ENCODE measurements around the gene ZNF791. TPM values are rescaled to one million over a fixed set of nuclear protein-coding genes. Genes with fewer than 3 reads are reported as not detected.

ZNF791 gene
- total RNA-seq, 1 experiment from 2014 or later: 23.9 TPM

- 0 out of 2 replicates have a peak, but pooled peaks have one; percentile 69 for TF ChIP-seq EMX1 (CRISPR knock-in tag; IDR thresholded peaks at IDR 0.05)
- TF ChIP-seq, protein P1, sequence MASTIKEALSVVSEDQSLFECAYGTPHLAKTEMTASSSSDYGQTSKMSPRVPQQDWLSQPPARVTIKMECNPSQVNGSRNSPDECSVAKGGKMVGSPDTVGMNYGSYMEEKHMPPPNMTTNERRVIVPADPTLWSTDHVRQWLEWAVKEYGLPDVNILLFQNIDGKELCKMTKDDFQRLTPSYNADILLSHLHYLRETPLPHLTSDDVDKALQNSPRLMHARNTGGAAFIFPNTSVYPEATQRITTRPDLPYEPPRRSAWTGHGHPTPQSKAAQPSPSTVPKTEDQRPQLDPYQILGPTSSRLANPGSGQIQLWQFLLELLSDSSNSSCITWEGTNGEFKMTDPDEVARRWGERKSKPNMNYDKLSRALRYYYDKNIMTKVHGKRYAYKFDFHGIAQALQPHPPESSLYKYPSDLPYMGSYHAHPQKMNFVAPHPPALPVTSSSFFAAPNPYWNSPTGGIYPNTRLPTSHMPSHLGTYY (CRISPR knock-in tag; IDR thresholded peaks at IDR 0.05): peak; percentile 40; the same call in 1 of the 2 replicates
- no peak for TF ChIP-seq FOXJ3 (CRISPR knock-in tag; IDR thresholded peaks at IDR 0.05; ENCODE audit: borderline replicate concordance)
- TF ChIP-seq, protein P2, sequence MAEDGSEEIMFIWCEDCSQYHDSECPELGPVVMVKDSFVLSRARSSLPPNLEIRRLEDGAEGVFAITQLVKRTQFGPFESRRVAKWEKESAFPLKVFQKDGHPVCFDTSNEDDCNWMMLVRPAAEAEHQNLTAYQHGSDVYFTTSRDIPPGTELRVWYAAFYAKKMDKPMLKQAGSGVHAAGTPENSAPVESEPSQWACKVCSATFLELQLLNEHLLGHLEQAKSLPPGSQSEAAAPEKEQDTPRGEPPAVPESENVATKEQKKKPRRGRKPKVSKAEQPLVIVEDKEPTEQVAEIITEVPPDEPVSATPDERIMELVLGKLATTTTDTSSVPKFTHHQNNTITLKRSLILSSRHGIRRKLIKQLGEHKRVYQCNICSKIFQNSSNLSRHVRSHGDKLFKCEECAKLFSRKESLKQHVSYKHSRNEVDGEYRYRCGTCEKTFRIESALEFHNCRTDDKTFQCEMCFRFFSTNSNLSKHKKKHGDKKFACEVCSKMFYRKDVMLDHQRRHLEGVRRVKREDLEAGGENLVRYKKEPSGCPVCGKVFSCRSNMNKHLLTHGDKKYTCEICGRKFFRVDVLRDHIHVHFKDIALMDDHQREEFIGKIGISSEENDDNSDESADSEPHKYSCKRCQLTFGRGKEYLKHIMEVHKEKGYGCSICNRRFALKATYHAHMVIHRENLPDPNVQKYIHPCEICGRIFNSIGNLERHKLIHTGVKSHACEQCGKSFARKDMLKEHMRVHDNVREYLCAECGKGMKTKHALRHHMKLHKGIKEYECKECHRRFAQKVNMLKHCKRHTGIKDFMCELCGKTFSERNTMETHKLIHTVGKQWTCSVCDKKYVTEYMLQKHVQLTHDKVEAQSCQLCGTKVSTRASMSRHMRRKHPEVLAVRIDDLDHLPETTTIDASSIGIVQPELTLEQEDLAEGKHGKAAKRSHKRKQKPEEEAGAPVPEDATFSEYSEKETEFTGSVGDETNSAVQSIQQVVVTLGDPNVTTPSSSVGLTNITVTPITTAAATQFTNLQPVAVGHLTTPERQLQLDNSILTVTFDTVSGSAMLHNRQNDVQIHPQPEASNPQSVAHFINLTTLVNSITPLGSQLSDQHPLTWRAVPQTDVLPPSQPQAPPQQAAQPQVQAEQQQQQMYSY (CRISPR knock-in tag; IDR thresholded peaks at IDR 0.05): peak; percentile 28; the same call in 1 of the 2 replicates
- peak; percentile 27; the same call in 1 of the 2 replicates for TF ChIP-seq ZNF416 (CRISPR knock-in tag; IDR thresholded peaks at IDR 0.05)
- H3K36me3 Mint-ChIP-seq: peaks cover 25% of the 10 kb centered on the region
- ATAC-seq (no peak), DNase-seq (ENCODE audit: low spot score) (no peak)
- peak overlapping the region; percentile 98 for H3K4me3 Mint-ChIP-seq
- ChIA-PET POLR2A (interaction anchor here (0.6 to 1.2 kb wide), 2 partner anchors 13 to 31 kb away, joined by 3 to 4 read pairs; no protein-coding TSS in a partner anchor), CTCF (interaction anchor here (2.9 to 3.1 kb wide), 2 partner anchors 11 to 22 kb away, joined by 22 to 23 read pairs; partner anchors contain the start of gene DHPS)
- H3K27ac Mint-ChIP-seq: peak overlapping the region; percentile 100
- no peaks in the 10 kb centered on the region for H3K27me3 Mint-ChIP-seq (ENCODE audit: low read depth)
- H3K9me3 Mint-ChIP-seq: no peaks in the 10 kb centered on the region
- H3K4me1 Mint-ChIP-seq: peaks cover 30% of the 10 kb centered on the region
Measured at GRCh38 chr19:12670159-12670928, 59.6 kb downstream of the ZNF791 start.

DNA sequence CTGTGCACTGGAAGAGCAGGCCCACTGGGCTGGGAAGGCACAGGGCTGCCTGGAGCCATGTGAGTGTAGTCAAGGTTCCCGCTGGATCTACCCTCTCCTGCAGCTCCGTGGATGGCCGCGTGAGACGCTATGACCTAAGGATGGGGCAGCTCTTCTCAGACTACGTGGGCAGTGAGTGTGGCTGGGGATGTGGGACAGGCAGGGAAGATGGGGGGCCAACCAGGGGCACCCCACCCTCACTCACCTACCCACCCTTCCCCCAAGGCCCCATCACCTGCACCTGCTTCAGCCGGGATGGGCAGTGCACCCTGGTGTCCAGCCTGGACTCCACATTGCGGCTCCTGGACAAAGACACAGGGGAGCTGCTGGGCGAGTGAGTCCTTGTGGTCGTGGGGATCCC lies 62.0 kb downstream of the ZNF791 start:
- DNase-seq (ENCODE audit: low spot score) (no peak), ATAC-seq (no peak)
- Mint-ChIP-seq H3K4me1 (peaks cover 17% of the 10 kb centered on the region), H3K36me3 (peaks cover 40% of the 10 kb centered on the region), H3K9me3 (no peaks in the 10 kb centered on the region), H3K27ac (no peak overlapping the region), H3K4me3 (no peak overlapping the region), H3K27me3 (ENCODE audit: low read depth) (no peaks in the 10 kb centered on the region)
- POLR2A ChIA-PET: interaction anchor here (0.9 kb wide), 1 partner anchor 24 kb away, joined by 3 read pairs; the partner anchor contains the start of gene FBXW9
- CTCF ChIA-PET: interaction anchor here (0.6 to 3.1 kb wide), 39 partner anchors 9 to 875 kb away, joined by 3 to 38 read pairs (median 4); partner anchors contain the start of genes DHPS, TNPO2, ZNF491 and ZNF700
- no peak for TF ChIP-seq NR3C1 (CRISPR knock-in tag; conservative IDR thresholded peaks at IDR 0.05; ENCODE audit: low read depth)

GRCh38 chr19:12675399-12675798 lies 64.7 kb downstream of the ZNF791 start:
- ATAC-seq (no peak), DNase-seq (ENCODE audit: low spot score) (no peak)
- Mint-ChIP-seq H3K27ac (no peak overlapping the region), H3K4me3 (no peak overlapping the region), H3K9me3 (no peaks in the 10 kb centered on the region), H3K4me1 (peaks cover 6% of the 10 kb centered on the region; the same call in 1 of the 2 replicates), H3K27me3 (ENCODE audit: low read depth) (no peaks in the 10 kb centered on the region), H3K36me3 (peaks cover 57% of the 10 kb centered on the region)
- CTCF ChIA-PET: no interaction called here
- POLR2A ChIA-PET: no interaction called here
- TF ChIP-seq, protein P3, sequence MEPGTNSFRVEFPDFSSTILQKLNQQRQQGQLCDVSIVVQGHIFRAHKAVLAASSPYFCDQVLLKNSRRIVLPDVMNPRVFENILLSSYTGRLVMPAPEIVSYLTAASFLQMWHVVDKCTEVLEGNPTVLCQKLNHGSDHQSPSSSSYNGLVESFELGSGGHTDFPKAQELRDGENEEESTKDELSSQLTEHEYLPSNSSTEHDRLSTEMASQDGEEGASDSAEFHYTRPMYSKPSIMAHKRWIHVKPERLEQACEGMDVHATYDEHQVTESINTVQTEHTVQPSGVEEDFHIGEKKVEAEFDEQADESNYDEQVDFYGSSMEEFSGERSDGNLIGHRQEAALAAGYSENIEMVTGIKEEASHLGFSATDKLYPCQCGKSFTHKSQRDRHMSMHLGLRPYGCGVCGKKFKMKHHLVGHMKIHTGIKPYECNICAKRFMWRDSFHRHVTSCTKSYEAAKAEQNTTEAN (CRISPR knock-in tag; IDR thresholded peaks at IDR 0.05): no peak
- no peak for TF ChIP-seq HMGA2 (CRISPR knock-in tag; IDR thresholded peaks at IDR 0.05)

- no peak for DNase-seq (ENCODE audit: low spot score)
- TF ChIP-seq ETV6 (CRISPR knock-in tag; IDR thresholded peaks at IDR 0.05): no peak
- no peak for TF ChIP-seq ZNF219 (CRISPR knock-in tag; IDR thresholded peaks at IDR 0.05; ENCODE audit: borderline replicate concordance)
- TF ChIP-seq SMAD4 (CRISPR knock-in tag; IDR thresholded peaks at IDR 0.05): no peak
- TF ChIP-seq, protein P4, sequence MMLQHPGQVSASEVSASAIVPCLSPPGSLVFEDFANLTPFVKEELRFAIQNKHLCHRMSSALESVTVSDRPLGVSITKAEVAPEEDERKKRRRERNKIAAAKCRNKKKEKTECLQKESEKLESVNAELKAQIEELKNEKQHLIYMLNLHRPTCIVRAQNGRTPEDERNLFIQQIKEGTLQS (CRISPR knock-in tag; conservative IDR thresholded peaks at IDR 0.05): 0 out of 2 replicates have a peak, but pooled peaks have one; percentile 19
- no peak for TF ChIP-seq PREB (CRISPR knock-in tag; IDR thresholded peaks at IDR 0.05; ENCODE audit: borderline replicate concordance)
- H3K9me3 Mint-ChIP-seq: no peaks in the 10 kb centered on the region
- H3K4me1 Mint-ChIP-seq: peaks cover 4% of the 10 kb centered on the region; the same call in 1 of the 2 replicates
- no peaks in the 10 kb centered on the region for H3K27me3 Mint-ChIP-seq (ENCODE audit: low read depth)
- no peak overlapping the region for H3K4me3 Mint-ChIP-seq
- H3K27ac Mint-ChIP-seq: no peak overlapping the region
- H3K36me3 Mint-ChIP-seq: peaks cover 58% of the 10 kb centered on the region
- POLR2A ChIA-PET: interaction anchor here (0.8 kb wide), 1 partner anchor 18 kb away, joined by 3 read pairs; no protein-coding TSS in a partner anchor
- CTCF ChIA-PET: interaction anchor here (0.6 to 2.4 kb wide), 9 partner anchors 10 to 126 kb away, joined by 3 to 12 read pairs (median 6); partner anchors contain the start of genes MAN2B1, THSD8, WDR83 and ZNF490
- no peak for ATAC-seq
Measured at GRCh38 chr19:12675940-12676339, 65.2 kb downstream of the ZNF791 start.

Measured in WTC11 (cell line).